Natural killer cell (primary cell): Measurements from ENCODE around the gene NOL7. TPM values are rescaled to one million over a fixed set of nuclear protein-coding genes. Genes with fewer than 3 reads are reported as not detected.

Source experiments
- ATAC-seq, 3 donors: fragments of 150-1000 bp in 2 of 3; fragments of 200-7000 bp in 1 of 3; cut with Tn5 transposase; 1 replicate in 1 of 3; 2 replicates in 2 of 3; pipeline ENCODE4 v1.10.0; 2021; ENCODE audit warnings: mild to moderate bottlenecking in 2 of 3, moderate library complexity in 2 of 3
- DNase-seq, 2 donors: peaks; one replicate each; pipeline versions ENCODE4 v3.0.0 to v3.0.0-alpha.2; 2013 to 2021; ENCODE audit warnings: mixed read lengths in 1 of 2
- H3K27ac ChIP-seq: one replicate; pipeline ENCODE4 v1.5.1; 2013; ENCODE audit warnings: mild to moderate bottlenecking, low read length
- H3K27me3 ChIP-seq: one replicate; pipeline ENCODE4 v1.6.1; 2013; ENCODE audit warnings: low read length; ENCODE audit not compliant: control insufficient read depth, insufficient read depth
- H3K36me3 ChIP-seq: one replicate; pipeline ENCODE4 v1.6.1; 2013; ENCODE audit warnings: low read length; ENCODE audit not compliant: control insufficient read depth, insufficient read depth
- H3K4me1 ChIP-seq: one replicate; pipeline ENCODE4 v1.6.1; 2013; ENCODE audit warnings: low read length; ENCODE audit not compliant: control insufficient read depth, insufficient read depth
- H3K4me3 ChIP-seq: one replicate; pipeline ENCODE4 v1.5.1; 2013; ENCODE audit warnings: low read length
- H3K9me3 ChIP-seq: one replicate; pipeline ENCODE4 v1.6.1; 2013; ENCODE audit warnings: low read length; ENCODE audit not compliant: control insufficient read depth, insufficient read depth
- H3K27ac Mint-ChIP-seq, 2 donors: one replicate each; pipeline ENCODE4 v1.8.0; 2022; ENCODE audit warnings: mild to moderate bottlenecking in 2 of 2, mixed read lengths in 2 of 2, moderate library complexity in 1 of 2
- H3K27me3 Mint-ChIP-seq, 2 donors: one replicate each; pipeline ENCODE4 v1.8.0; 2022; ENCODE audit warnings: low read depth in 2 of 2, mixed read lengths in 2 of 2
- H3K36me3 Mint-ChIP-seq: one replicate; pipeline ENCODE4 v1.8.0; 2022; ENCODE audit warnings: mixed read lengths
- H3K4me1 Mint-ChIP-seq, 2 donors: one replicate each; pipeline ENCODE4 v1.8.0; 2022; ENCODE audit warnings: mixed read lengths in 2 of 2
- H3K4me3 Mint-ChIP-seq: one replicate; pipeline ENCODE4 v1.8.0; 2022; ENCODE audit warnings: mild to moderate bottlenecking, moderate library complexity, mixed read lengths
- H3K9me3 Mint-ChIP-seq, 2 donors: one replicate each; pipeline ENCODE4 v1.8.0; 2022; ENCODE audit warnings: mixed read lengths in 2 of 2
- CTCF ChIP-seq: fragments of 200-600 bp; IDR thresholded peaks from one replicate; pipeline ENCODE4 v1.8.0; 2022; ENCODE audit warnings: antibody characterized with exemption
- whole genome bisulfite sequencing: methylation state at CpG from one replicate; pipeline ENCODE4 v1.1.7; 2013; ENCODE audit warnings: missing lambda C conversion rate; ENCODE audit not compliant: insufficient coverage; 5-methylcytosine and 5-hydroxymethylcytosine counted together
- intact Hi-C: fragments of 100-400 bp; cut with micrococcal nuclease; formaldehyde crosslinking; loops from one replicate; pipeline ENCODE4 v1.14.2; 2022
- total RNA-seq, 4 donors: library from RNA; stranded (reverse); fragments of 120-200 nt in 1 of 4; gene quantifications; one replicate each; pipeline versions ENCODE4 v1.2.3 to v1.2.4, GENCODE V29; 2013 to 2022

Gene NOL7
- total RNA-seq, 3 donors from 2014 or later (not counting 1 experiment from before 2014, with no cell fraction given) = 24.7 to 31.3 (median 29.6) TPM

GRCh38 chr6:13654496-13654895 lies 39.4 kb downstream of the NOL7 start:
- H3K9me3 Mint-ChIP-seq = no peaks in the 10 kb centered on the region
- DNase-seq = no peak
- Histone ChIP-seq H3K27ac (no peak overlapping the region), H3K4me3 (no peak overlapping the region), H3K27me3 (no peaks in the 10 kb centered on the region), H3K36me3 (peaks cover 15% of the 10 kb centered on the region), H3K4me1 (no peaks in the 10 kb centered on the region), H3K9me3 (no peaks in the 10 kb centered on the region)
- TF ChIP-seq CTCF = no peak
- ATAC-seq = no peak
- H3K36me3 Mint-ChIP-seq = no peaks in the 10 kb centered on the region
- H3K27me3 Mint-ChIP-seq = no peaks in the 10 kb centered on the region
- intact Hi-C loops = no loop called here
- H3K4me3 Mint-ChIP-seq = no peak overlapping the region
- H3K4me1 Mint-ChIP-seq = peaks cover 18 to 20% of the 10 kb centered on the region in 2 donors
- H3K27ac Mint-ChIP-seq = no peak overlapping the region

- Histone ChIP-seq H3K9me3 (no peaks in the 10 kb centered on the region), H3K27ac (no peak overlapping the region), H3K4me1 (peaks cover 5% of the 10 kb centered on the region), H3K27me3 (no peaks in the 10 kb centered on the region), H3K36me3 (peaks cover 15% of the 10 kb centered on the region), H3K4me3 (no peak overlapping the region)
- Mint-ChIP-seq H3K9me3 (no peaks in the 10 kb centered on the region), H3K27me3 (no peaks in the 10 kb centered on the region), H3K27ac (no peak overlapping the region), H3K4me3 (no peak overlapping the region), H3K4me1 (peaks cover 26 to 27% of the 10 kb centered on the region in 2 donors), H3K36me3 (no peaks in the 10 kb centered on the region)
- TF ChIP-seq CTCF = no peak
- WGBS = no CpG with 5 or more reads among the region's 1 CpG
- DNase-seq (no peak), ATAC-seq (no peak)
- intact Hi-C loops = no loop called here
Observed at GRCh38 chr6:13655700-13656099, 40.6 kb downstream of the NOL7 start.

- Mint-ChIP-seq H3K36me3 (no peaks in the 10 kb centered on the region), H3K27me3 (no peaks in the 10 kb centered on the region), H3K9me3 (no peaks in the 10 kb centered on the region), H3K4me1 (peaks cover 62 to 66% of the 10 kb centered on the region in 2 donors), H3K27ac (peak overlapping the region; percentile 27 to 76), H3K4me3 (no peak overlapping the region)
- H3K36me3 ChIP-seq = peaks cover 4% of the 10 kb centered on the region
- 75% methylated on average over 1 of the region's 1 CpG for WGBS
- no peaks in the 10 kb centered on the region for H3K27me3 ChIP-seq
- H3K27ac ChIP-seq = no peak overlapping the region
- no peak for TF ChIP-seq CTCF
- DNase-seq = no peak
- H3K9me3 ChIP-seq = no peaks in the 10 kb centered on the region
- no peak overlapping the region for H3K4me3 ChIP-seq
- intact Hi-C loops = no loop called here
- H3K4me1 ChIP-seq = peaks cover 5% of the 10 kb centered on the region
- ATAC-seq = no peak
Observed at GRCh38 chr6:13660273-13660672, 45.1 kb downstream of the NOL7 start.

- Histone ChIP-seq H3K4me1 (peaks cover 5% of the 10 kb centered on the region), H3K27ac (no peak overlapping the region), H3K36me3 (peaks cover 4% of the 10 kb centered on the region), H3K9me3 (no peaks in the 10 kb centered on the region), H3K4me3 (no peak overlapping the region), H3K27me3 (no peaks in the 10 kb centered on the region)
- Mint-ChIP-seq H3K36me3 (no peaks in the 10 kb centered on the region), H3K27me3 (no peaks in the 10 kb centered on the region), H3K4me1 (peaks cover 68 to 72% of the 10 kb centered on the region in 2 donors), H3K9me3 (no peaks in the 10 kb centered on the region), H3K4me3 (no peak overlapping the region), H3K27ac (peak overlapping the region; percentile 76 to 77)
- no peak for TF ChIP-seq CTCF
- no peak for ATAC-seq
- DNase-seq = no peak
- intact Hi-C loops = no loop called here
- no CpG with 5 or more reads among the region's 1 CpG for WGBS
Observed at GRCh38 chr6:13660893-13661292, 45.8 kb downstream of the NOL7 start.
